HG03432 (cell line): ENCODE measurements around the gene PCDH1.
"Not testable (repeated sequence)": the region's sequence is repeated elsewhere in the genome, so short reads cannot be mapped to it uniquely, and the experiment has no call there.

Experiments used
- ATAC-seq: cut with Tn5 transposase; IDR thresholded peaks from one replicate; pipeline ENCODE4 v1.9.1; 2021; ENCODE audit warnings: mild to moderate bottlenecking, moderate library complexity; ENCODE audit not compliant: unreplicated experiment

PCDH1 gene

GRCh38 chr5:141839015-141839513 lies 39.1 kb downstream of the PCDH1 start:
- no peak for ATAC-seq

GRCh38 chr5:141838326-141839014 lies 39.7 kb downstream of the PCDH1 start:
- ATAC-seq: no peak

GRCh38 chr5:141835928-141836670 lies 42.1 kb downstream of the PCDH1 start:
- ATAC-seq: no peak

GRCh38 chr5:141834331-141834730 lies 43.9 kb downstream of the PCDH1 start:
- no peak for ATAC-seq

GRCh38 chr5:141832131-141832530 lies 46.1 kb downstream of the PCDH1 start:
- ATAC-seq: no peak

- ATAC-seq: no peak
Measured at GRCh38 chr5:141828162-141828561, 50.0 kb downstream of the PCDH1 start.

- ATAC-seq: no peak
Measured at GRCh38 chr5:141826674-141827073, 51.5 kb downstream of the PCDH1 start.

GRCh38 chr5:141825791-141826560 lies 52.2 kb downstream of the PCDH1 start:
- no peak for ATAC-seq

- ATAC-seq: no peak
Measured at GRCh38 chr5:141825241-141825671, 53.0 kb downstream of the PCDH1 start.

- no peak for ATAC-seq
Measured at GRCh38 chr5:141824717-141825116, 53.5 kb downstream of the PCDH1 start.

GRCh38 chr5:141823056-141823455 lies 55.2 kb downstream of the PCDH1 start:
- ATAC-seq: no peak

- no peak for ATAC-seq
Measured at GRCh38 chr5:141822144-141822543, 56.1 kb downstream of the PCDH1 start.

- ATAC-seq: no peak
Measured at GRCh38 chr5:141821430-141821925, 56.7 kb downstream of the PCDH1 start.

- not testable (repeated sequence) for ATAC-seq
Measured at GRCh38 chr5:141820686-141821085, 57.5 kb downstream of the PCDH1 start.

GRCh38 chr5:141817631-141818030 lies 60.6 kb downstream of the PCDH1 start:
- no peak for ATAC-seq

GRCh38 chr5:141816598-141817399 lies 61.4 kb downstream of the PCDH1 start:
- ATAC-seq: no peak

- no peak for ATAC-seq
Measured at GRCh38 chr5:141815796-141816180, 62.4 kb downstream of the PCDH1 start.

- no peak for ATAC-seq
Measured at GRCh38 chr5:141815051-141815795, 63.0 kb downstream of the PCDH1 start.

GRCh38 chr5:141814064-141814964 lies 63.9 kb downstream of the PCDH1 start:
- ATAC-seq: peak; percentile 49
